ENCODE data around the gene RSPH1. TPM values are rescaled to one million over a fixed set of nuclear protein-coding genes. Genes with fewer than 3 reads are reported as not detected.

Gene RSPH1
- total RNA-seq, 2 donors from 2014 or later: 6.9 to 7.5 TPM

GRCh38 chr21:42435401-42435800, 60.6 kb downstream of the RSPH1 start:
- no peak overlapping the region for H3K27ac ChIP-seq
- no peak for DNase-seq
- intact Hi-C loops (cut with DNase I): no loop called here

GRCh38 chr21:42434884-42435283, 61.1 kb downstream of the RSPH1 start:
- H3K4me1 ChIP-seq: no peaks in the 10 kb centered on the region
- TF ChIP-seq CTCF (IDR thresholded peaks at IDR 0.05): no peak
- no peak for DNase-seq
- no peaks in the 10 kb centered on the region for H3K27me3 ChIP-seq
- no peak overlapping the region for H3K27ac ChIP-seq
- intact Hi-C loops (cut with DNase I): no loop called here
- H3K4me3 ChIP-seq: no peak overlapping the region
- H3K36me3 ChIP-seq: no peaks in the 10 kb centered on the region
- H3K9ac ChIP-seq (ENCODE audit: low read depth in 2 of 2, low read length in 2 of 2): no peak overlapping the region
- H3K9me3 ChIP-seq: peaks cover 3% of the 10 kb centered on the region

More at GRCh38 chr21:42435401-42435800, 60.6 kb downstream of the RSPH1 start:
- no peak overlapping the region for H3K9ac ChIP-seq (ENCODE audit: low read depth in 2 of 2, low read length in 2 of 2)
- no peaks in the 10 kb centered on the region for H3K36me3 ChIP-seq
- no peak overlapping the region for H3K4me3 ChIP-seq
- H3K27me3 ChIP-seq: no peaks in the 10 kb centered on the region
- peaks cover 3% of the 10 kb centered on the region for H3K9me3 ChIP-seq
- TF ChIP-seq CTCF (IDR thresholded peaks at IDR 0.05): no peak
- no peaks in the 10 kb centered on the region for H3K4me1 ChIP-seq

- no peaks in the 10 kb centered on the region for H3K4me1 ChIP-seq
- intact Hi-C loops (cut with DNase I): no loop called here
- no peak for TF ChIP-seq CTCF (IDR thresholded peaks at IDR 0.05)
Measured at GRCh38 chr21:42433946-42434551, 62.0 kb downstream of the RSPH1 start.

GRCh38 chr21:42432695-42433094, 63.3 kb downstream of the RSPH1 start:
- H3K27me3 ChIP-seq: no peaks in the 10 kb centered on the region
- intact Hi-C loops (cut with DNase I): no loop called here
- peaks cover 3% of the 10 kb centered on the region for H3K9me3 ChIP-seq
- H3K4me1 ChIP-seq: no peaks in the 10 kb centered on the region
- no peak overlapping the region for H3K9ac ChIP-seq (ENCODE audit: low read depth in 2 of 2, low read length in 2 of 2)
- H3K36me3 ChIP-seq: no peaks in the 10 kb centered on the region
- no peak overlapping the region for H3K4me3 ChIP-seq
- no peak for TF ChIP-seq CTCF (IDR thresholded peaks at IDR 0.05)
- H3K27ac ChIP-seq: no peak overlapping the region
- DNase-seq: no peak

More at GRCh38 chr21:42433946-42434551, 62.0 kb downstream of the RSPH1 start:
- peak; percentile 67 for DNase-seq
- no peaks in the 10 kb centered on the region for H3K27me3 ChIP-seq
- no peak overlapping the region for H3K9ac ChIP-seq (ENCODE audit: low read depth in 2 of 2, low read length in 2 of 2)
- peaks cover 3% of the 10 kb centered on the region for H3K9me3 ChIP-seq
- H3K27ac ChIP-seq: no peak overlapping the region
- no peak overlapping the region for H3K4me3 ChIP-seq
- no peaks in the 10 kb centered on the region for H3K36me3 ChIP-seq

GRCh38 chr21:42431196-42431595, 64.8 kb downstream of the RSPH1 start:
- H3K9me3 ChIP-seq: peaks cover 3% of the 10 kb centered on the region
- intact Hi-C loops (cut with DNase I): no loop called here
- TF ChIP-seq CTCF (IDR thresholded peaks at IDR 0.05): no peak
- no peaks in the 10 kb centered on the region for H3K4me1 ChIP-seq
- no peaks in the 10 kb centered on the region for H3K36me3 ChIP-seq
- no peaks in the 10 kb centered on the region for H3K27me3 ChIP-seq
- no peak for DNase-seq
- H3K9ac ChIP-seq (ENCODE audit: low read depth in 2 of 2, low read length in 2 of 2): no peak overlapping the region
- H3K4me3 ChIP-seq: no peak overlapping the region
- no peak overlapping the region for H3K27ac ChIP-seq

All from colonic mucosa (tissue), 4 donors.